CD8-positive, alpha-beta memory T cell (primary cell): ENCODE measurements around the gene FAM13B. TPM values are rescaled to one million over a fixed set of nuclear protein-coding genes. Genes with fewer than 3 reads are reported as not detected.

Experiments
- CTCF ChIA-PET: fragments of 350-600 bp; sonication (Branson Sonifier 250); formaldehyde crosslinking; loops from one replicate; lab custom pipeline; 2021; ENCODE audit warnings: antibody characterized with exemption; lab: Charles Lee
- POLR2A ChIA-PET: fragments of 350-600 bp; sonication (Branson Sonifier 250); formaldehyde crosslinking; loops from one replicate; lab custom pipeline; 2021; ENCODE audit warnings: antibody characterized with exemption; lab: Charles Lee
- DNase-seq, 5 donors: peaks; one replicate each; pipeline versions ENCODE4 v3.0.0 to v3.0.0-alpha.2; 2020 to 2022; ENCODE audit warnings: mixed read lengths in 1 of 5
- H3K27ac ChIP-seq: one replicate; pipeline ENCODE4 v1.7.0; 2013; ENCODE audit warnings: low read depth, mild to moderate bottlenecking, low read length, moderate library complexity
- H3K27me3 ChIP-seq: 2 replicates; pipeline ENCODE4 v1.7.0; 2013; ENCODE audit warnings: low read length, mild to moderate bottlenecking; ENCODE audit not compliant: insufficient read depth, poor library complexity, severe bottlenecking
- H3K36me3 ChIP-seq: 2 replicates; pipeline ENCODE4 v1.7.0; 2013; ENCODE audit warnings: mild to moderate bottlenecking, low read length, moderate library complexity; ENCODE audit not compliant: insufficient read depth
- H3K4me1 ChIP-seq: 2 replicates; pipeline ENCODE4 v1.7.0; 2013; ENCODE audit warnings: mild to moderate bottlenecking, low read length, moderate library complexity; ENCODE audit not compliant: insufficient read depth
- H3K4me3 ChIP-seq: 2 replicates; pipeline ENCODE4 v1.7.0; 2013; ENCODE audit warnings: mild to moderate bottlenecking, low read length
- H3K9me3 ChIP-seq: 2 replicates; pipeline ENCODE4 v1.7.0; 2013; ENCODE audit warnings: mild to moderate bottlenecking, low read length
- H3K27ac Mint-ChIP-seq, 8 donors: one replicate each; pipeline ENCODE4 v1.8.0; 2020 to 2021; ENCODE audit warnings: mixed read lengths in 8 of 8, mild to moderate bottlenecking in 6 of 8, inconsistent platforms in 3 of 8, moderate library complexity in 3 of 8
- H3K27me3 Mint-ChIP-seq, 2 donors: one replicate each; pipeline ENCODE4 v1.8.0; 2020 to 2021; ENCODE audit warnings: mixed read lengths in 2 of 2, mild to moderate bottlenecking in 1 of 2, moderate library complexity in 1 of 2
- H3K36me3 Mint-ChIP-seq, 3 donors: one replicate each; pipeline ENCODE4 v1.8.0; 2020 to 2021; ENCODE audit warnings: mixed read lengths in 3 of 3, inconsistent platforms in 1 of 3, mild to moderate bottlenecking in 1 of 3
- H3K4me1 Mint-ChIP-seq, 3 donors: one replicate each; pipeline ENCODE4 v1.8.0; 2020 to 2021; ENCODE audit warnings: mixed read lengths in 3 of 3, inconsistent platforms in 1 of 3, mild to moderate bottlenecking in 1 of 3
- H3K4me3 Mint-ChIP-seq, 7 donors: one replicate each; pipeline ENCODE4 v1.8.0; 2020 to 2021; ENCODE audit warnings: mixed read lengths in 7 of 7, mild to moderate bottlenecking in 6 of 7, moderate library complexity in 4 of 7, inconsistent platforms in 2 of 7
- H3K9me3 Mint-ChIP-seq, 5 donors: one replicate each; pipeline ENCODE4 v1.8.0; 2020 to 2022; ENCODE audit warnings: mixed read lengths in 5 of 5, mild to moderate bottlenecking in 3 of 5, moderate library complexity in 2 of 5, inconsistent platforms in 1 of 5
- polyA plus RNA-seq: library from polyadenylated mRNA; unstranded; fragments of 300-500 nt; fragmentation: Illumina TruSeq; gene quantifications from one replicate; pipeline ENCODE4 v1.2.3, GENCODE V29; 2021
- total RNA-seq, 2 experiments: library from RNA; stranded (reverse); gene quantifications; one replicate each; pipeline ENCODE4 v1.2.3, GENCODE V29; 2021

FAM13B gene
- total and polyA plus RNA-seq, 3 experiments from 2014 or later: 25.3 to 37.2 (median 28.9) TPM

GRCh38 chr5:138022912-138023311 is 10.0 kb downstream of the FAM13B start:
- no peaks in the 10 kb centered on the region for H3K27me3 Mint-ChIP-seq
- H3K27ac ChIP-seq: no peak overlapping the region
- H3K9me3 ChIP-seq: no peaks in the 10 kb centered on the region
- no peaks in the 10 kb centered on the region for H3K27me3 ChIP-seq
- H3K4me3 ChIP-seq: no peak overlapping the region
- H3K4me1 ChIP-seq: peaks cover 42% of the 10 kb centered on the region
- peak overlapping the region in 2 of 8 donors; percentile 18 to 46 for H3K27ac Mint-ChIP-seq
- ChIA-PET CTCF (no interaction called here), POLR2A (no interaction called here)
- no peak for DNase-seq
- H3K4me1 Mint-ChIP-seq: peaks cover 69 to 84% (median 78%) of the 10 kb centered on the region in 3 donors
- H3K36me3 Mint-ChIP-seq: peaks cover 1 to 44% (median 14%) of the 10 kb centered on the region in 3 donors
- H3K36me3 ChIP-seq: peaks cover 12% of the 10 kb centered on the region
- no peaks in the 10 kb centered on the region for H3K9me3 Mint-ChIP-seq
- H3K4me3 Mint-ChIP-seq: peak overlapping the region in 5 of 7 donors; percentile 1 to 45 (median 34)

- no peak for DNase-seq
- no peaks in the 10 kb centered on the region for H3K27me3 Mint-ChIP-seq
- peaks cover 4 to 47% (median 17%) of the 10 kb centered on the region in 3 donors for H3K36me3 Mint-ChIP-seq
- ChIA-PET CTCF (interaction anchor here (0.9 kb wide), 1 partner anchor 14 kb away, joined by 3 read pairs; no protein-coding TSS in a partner anchor), POLR2A (no interaction called here)
- Histone ChIP-seq H3K4me1 (peaks cover 36% of the 10 kb centered on the region), H3K9me3 (no peaks in the 10 kb centered on the region), H3K27ac (no peak overlapping the region), H3K4me3 (no peak overlapping the region), H3K27me3 (no peaks in the 10 kb centered on the region), H3K36me3 (peaks cover 14% of the 10 kb centered on the region)
- peaks cover 60 to 82% (median 79%) of the 10 kb centered on the region in 3 donors for H3K4me1 Mint-ChIP-seq
- H3K4me3 Mint-ChIP-seq: peak overlapping the region in 1 of 7 donors; percentile 15
- no peak overlapping the region for H3K27ac Mint-ChIP-seq
- no peaks in the 10 kb centered on the region for H3K9me3 Mint-ChIP-seq
These were observed 11.1 kb downstream of the FAM13B start for GRCh38 chr5:138021771-138022170.

GRCh38 chr5:138018849-138019248 is 14.0 kb downstream of the FAM13B start:
- H3K9me3 ChIP-seq: no peaks in the 10 kb centered on the region
- DNase-seq: no peak
- POLR2A ChIA-PET: interaction anchor here (0.7 kb wide), 1 partner anchor 28 kb away, joined by 3 read pairs; no protein-coding TSS in a partner anchor
- Mint-ChIP-seq H3K4me3 (no peak overlapping the region), H3K9me3 (no peaks in the 10 kb centered on the region), H3K4me1 (peaks cover 50 to 79% (median 60%) of the 10 kb centered on the region in 3 donors), H3K36me3 (peaks cover 4 to 66% (median 15%) of the 10 kb centered on the region in 3 donors), H3K27ac (no peak overlapping the region), H3K27me3 (no peaks in the 10 kb centered on the region)
- H3K36me3 ChIP-seq: peaks cover 14% of the 10 kb centered on the region
- no peak overlapping the region for H3K4me3 ChIP-seq
- H3K27ac ChIP-seq: no peak overlapping the region
- peaks cover 18% of the 10 kb centered on the region for H3K4me1 ChIP-seq
- H3K27me3 ChIP-seq: no peaks in the 10 kb centered on the region
- CTCF ChIA-PET: interaction anchor here (0.9 to 1.5 kb wide), 3 partner anchors 13 to 16 kb away, joined by 3 read pairs; no protein-coding TSS in a partner anchor

- Mint-ChIP-seq H3K27ac (peak overlapping the region in 1 of 8 donors; percentile 39), H3K9me3 (no peaks in the 10 kb centered on the region), H3K27me3 (no peaks in the 10 kb centered on the region), H3K4me1 (peaks cover 26 to 55% (median 36%) of the 10 kb centered on the region in 3 donors), H3K4me3 (no peak overlapping the region), H3K36me3 (peaks cover 4 to 82% (median 24%) of the 10 kb centered on the region in 3 donors)
- Histone ChIP-seq H3K4me3 (no peak overlapping the region), H3K27me3 (no peaks in the 10 kb centered on the region), H3K27ac (no peak overlapping the region), H3K4me1 (no peaks in the 10 kb centered on the region), H3K36me3 (peaks cover 22% of the 10 kb centered on the region), H3K9me3 (no peaks in the 10 kb centered on the region)
- POLR2A ChIA-PET: no interaction called here
- CTCF ChIA-PET: interaction anchor here (1.7 kb wide), 1 partner anchor 20 kb away, joined by 5 read pairs; no protein-coding TSS in a partner anchor
- no peak for DNase-seq
These were observed 17.0 kb downstream of the FAM13B start for GRCh38 chr5:138015916-138016315.

- no peaks in the 10 kb centered on the region for H3K9me3 Mint-ChIP-seq
- Histone ChIP-seq H3K4me1 (no peaks in the 10 kb centered on the region), H3K4me3 (no peak overlapping the region), H3K27me3 (no peaks in the 10 kb centered on the region), H3K36me3 (peaks cover 27% of the 10 kb centered on the region), H3K9me3 (no peaks in the 10 kb centered on the region), H3K27ac (no peak overlapping the region)
- CTCF ChIA-PET: interaction anchor here (0.7 kb wide), 1 partner anchor 65 kb away, joined by 4 read pairs; no protein-coding TSS in a partner anchor
- POLR2A ChIA-PET: no interaction called here
- no peak overlapping the region for H3K4me3 Mint-ChIP-seq
- peaks cover 0 to 82% (median 20%) of the 10 kb centered on the region in 3 donors for H3K36me3 Mint-ChIP-seq
- DNase-seq: no peak
- H3K27me3 Mint-ChIP-seq: no peaks in the 10 kb centered on the region
- no peak overlapping the region for H3K27ac Mint-ChIP-seq
- peaks cover 16 to 32% (median 20%) of the 10 kb centered on the region in 3 donors for H3K4me1 Mint-ChIP-seq
These were observed 20.9 kb downstream of the FAM13B start for GRCh38 chr5:138011991-138012390.

GRCh38 chr5:138000102-138000723 is 32.7 kb downstream of the FAM13B start:
- peaks cover 45 to 54% (median 54%) of the 10 kb centered on the region in 3 donors for H3K4me1 Mint-ChIP-seq
- H3K9me3 Mint-ChIP-seq: peaks cover 0 to 3% (median 0%) of the 10 kb centered on the region in 5 donors
- Histone ChIP-seq H3K27ac (peak overlapping the region; percentile 53), H3K9me3 (no peaks in the 10 kb centered on the region), H3K4me1 (peaks cover 5% of the 10 kb centered on the region), H3K27me3 (no peaks in the 10 kb centered on the region), H3K4me3 (no peak overlapping the region), H3K36me3 (peaks cover 13% of the 10 kb centered on the region)
- ChIA-PET POLR2A (no interaction called here), CTCF (no interaction called here)
- peaks cover 26 to 64% (median 28%) of the 10 kb centered on the region in 3 donors for H3K36me3 Mint-ChIP-seq
- H3K27me3 Mint-ChIP-seq: peaks cover 0 to 2% of the 10 kb centered on the region in 2 donors
- DNase-seq: no peak
- no peak overlapping the region for H3K27ac Mint-ChIP-seq
- no peak overlapping the region for H3K4me3 Mint-ChIP-seq

GRCh38 chr5:137997726-137998213 is 35.1 kb downstream of the FAM13B start:
- H3K36me3 ChIP-seq: peaks cover 9% of the 10 kb centered on the region
- H3K27ac Mint-ChIP-seq: peak overlapping the region in 4 of 8 donors; percentile 14 to 25 (median 22)

GRCh38 chr5:137995749-137996128 is 37.1 kb downstream of the FAM13B start:
- Histone ChIP-seq H3K36me3 (peaks cover 9% of the 10 kb centered on the region), H3K27ac (peak overlapping the region; percentile 49), H3K4me1 (peaks cover 5% of the 10 kb centered on the region), H3K27me3 (no peaks in the 10 kb centered on the region), H3K9me3 (no peaks in the 10 kb centered on the region), H3K4me3 (no peak overlapping the region)
- H3K27ac Mint-ChIP-seq: peak overlapping the region in 3 of 8 donors; percentile 8 to 87 (median 45)
- ChIA-PET CTCF (no interaction called here), POLR2A (no interaction called here)
- peaks cover 0 to 2% of the 10 kb centered on the region in 2 donors for H3K27me3 Mint-ChIP-seq
- H3K4me3 Mint-ChIP-seq: no peak overlapping the region
- DNase-seq: no peak
- peaks cover 0 to 3% (median 0%) of the 10 kb centered on the region in 5 donors for H3K9me3 Mint-ChIP-seq
- peaks cover 23 to 56% (median 26%) of the 10 kb centered on the region in 3 donors for H3K36me3 Mint-ChIP-seq
- peaks cover 45 to 69% (median 65%) of the 10 kb centered on the region in 3 donors for H3K4me1 Mint-ChIP-seq

More at GRCh38 chr5:137997726-137998213, 35.1 kb downstream of the FAM13B start:
- peaks cover 0 to 2% of the 10 kb centered on the region in 2 donors for H3K27me3 Mint-ChIP-seq
- H3K4me1 Mint-ChIP-seq: peaks cover 50 to 69% (median 65%) of the 10 kb centered on the region in 3 donors
- H3K4me3 Mint-ChIP-seq: peak overlapping the region in 3 of 7 donors; percentile 2 to 22 (median 19)
- no peak for DNase-seq
- H3K36me3 Mint-ChIP-seq: peaks cover 23 to 59% (median 29%) of the 10 kb centered on the region in 3 donors
- Histone ChIP-seq H3K4me3 (no peak overlapping the region), H3K9me3 (no peaks in the 10 kb centered on the region), H3K27me3 (no peaks in the 10 kb centered on the region), H3K4me1 (peaks cover 5% of the 10 kb centered on the region), H3K27ac (peak overlapping the region; percentile 30)
- ChIA-PET CTCF (no interaction called here), POLR2A (no interaction called here)
- H3K9me3 Mint-ChIP-seq: peaks cover 0 to 3% (median 0%) of the 10 kb centered on the region in 5 donors
